AG04450 (cell line): ENCODE results near the gene SLC22A14. TPM values are rescaled to one million over a fixed set of nuclear protein-coding genes. Genes with fewer than 3 reads are reported as not detected.

Experiments
- CTCF ChIA-PET: fragments of 300-600, 350-600 bp; formaldehyde crosslinking; extraction: SDS; loops from one replicate; lab custom pipeline; 2022; ENCODE audit warnings: antibody characterized with exemption, inconsistent platforms; lab: Charles Lee
- POLR2A ChIA-PET: fragments of 350-600 bp; formaldehyde crosslinking; extraction: SDS; loops from one replicate; lab custom pipeline; 2021; ENCODE audit warnings: antibody characterized with exemption, inconsistent platforms; lab: Yijun Ruan, JAX
- DNase-seq: peaks from one replicate; pipeline ENCODE4 v3.0.0-alpha.2; 2011; ENCODE audit warnings: low read depth, low spot score
- H3K27ac ChIP-seq: one replicate; pipeline ENCODE4 v1.5.1; 2012; ENCODE audit warnings: low read depth, low read length, control low read depth
- H3K27me3 ChIP-seq: one replicate; pipeline ENCODE4 v1.6.0; 2012; ENCODE audit warnings: low read length; ENCODE audit not compliant: control insufficient read depth, insufficient read depth
- H3K4me3 ChIP-seq: 2 replicates; pipeline ENCODE4 v1.5.1; 2011; ENCODE audit warnings: mild to moderate bottlenecking, low read depth, low read length, control low read depth
- H3K9me3 ChIP-seq: 2 replicates; pipeline ENCODE4 v1.5.1; 2012; ENCODE audit warnings: low read length; ENCODE audit not compliant: control insufficient read depth, insufficient read depth
- CTCF ChIP-seq: IDR thresholded peaks from 2 replicates; pipeline ENCODE4 v1.5.1; 2011; ENCODE audit warnings: low read depth, low read length, control low read depth, inconsistent platforms
- polyA plus RNA-seq: library from polyadenylated mRNA; depleted of rRNA; stranded (reverse); fragments of >200 nt; gene quantifications from 2 replicates; pipeline ENCODE4 v1.2.3, GENCODE V29; 2011

SLC22A14 gene
- polyA plus RNA-seq, 1 experiment = not detected

GRCh38 chr3:38245930-38246329, 36.2 kb upstream of the SLC22A14 start:
- ChIA-PET CTCF (interaction anchor here (1.2 kb wide), 1 partner anchor 129 kb away, joined by 4 read pairs; no protein-coding TSS in a partner anchor), POLR2A (no interaction called here)
- Histone ChIP-seq H3K9me3 (no peaks in the 10 kb centered on the region), H3K27me3 (no peaks in the 10 kb centered on the region), H3K27ac (no peak overlapping the region), H3K4me3 (no peak overlapping the region)
- no peak for TF ChIP-seq CTCF
- DNase-seq = no peak

GRCh38 chr3:38247366-38248035, 34.6 kb upstream of the SLC22A14 start:
- ChIA-PET CTCF (interaction anchor here (0.8 to 1.8 kb wide), 9 partner anchors 9 to 131 kb away, joined by 3 to 9 read pairs (median 4); partner anchors contain the start of genes ACAA1 and XYLB), POLR2A (interaction anchor here (0.7 to 1.2 kb wide), 2 partner anchors 83 to 110 kb away, joined by 3 to 7 read pairs; partner anchors contain the start of genes ACAA1 and OXSR1)
- H3K27me3 ChIP-seq = no peaks in the 10 kb centered on the region
- no peak overlapping the region for H3K4me3 ChIP-seq
- DNase-seq = peak; percentile 64
- no peaks in the 10 kb centered on the region for H3K9me3 ChIP-seq
- TF ChIP-seq CTCF = peak; percentile 43
- no peak overlapping the region for H3K27ac ChIP-seq

- H3K9me3 ChIP-seq = no peaks in the 10 kb centered on the region
- no peak for DNase-seq
- no peaks in the 10 kb centered on the region for H3K27me3 ChIP-seq
- ChIA-PET POLR2A (no interaction called here), CTCF (interaction anchor here (1.2 kb wide), 1 partner anchor 134 kb away, joined by 3 read pairs; no protein-coding TSS in a partner anchor)
- TF ChIP-seq CTCF = no peak
- no peak overlapping the region for H3K4me3 ChIP-seq
- H3K27ac ChIP-seq = no peak overlapping the region
Measured at GRCh38 chr3:38250198-38250597, 31.9 kb upstream of the SLC22A14 start.

GRCh38 chr3:38251197-38251596, 30.9 kb upstream of the SLC22A14 start:
- POLR2A ChIA-PET = no interaction called here
- CTCF ChIA-PET = interaction anchor here (1.3 kb wide), 1 partner anchor 229 kb away, joined by 5 read pairs; no protein-coding TSS in a partner anchor
- no peaks in the 10 kb centered on the region for H3K27me3 ChIP-seq
- H3K27ac ChIP-seq = no peak overlapping the region
- no peak overlapping the region for H3K4me3 ChIP-seq
- no peaks in the 10 kb centered on the region for H3K9me3 ChIP-seq
- TF ChIP-seq CTCF = no peak
- DNase-seq = no peak

GRCh38 chr3:38253704-38254103, 28.4 kb upstream of the SLC22A14 start:
- POLR2A ChIA-PET = no interaction called here
- DNase-seq = no peak
- Histone ChIP-seq H3K9me3 (no peaks in the 10 kb centered on the region), H3K27ac (no peak overlapping the region), H3K27me3 (no peaks in the 10 kb centered on the region), H3K4me3 (no peak overlapping the region)
- TF ChIP-seq CTCF = no peak
- CTCF ChIA-PET = no interaction called here
